ENCODE measurements around the gene CBX5. TPM values are rescaled to one million over a fixed set of nuclear protein-coding genes. Genes with fewer than 3 reads are reported as not detected.

CBX5 gene
- total and polyA plus RNA-seq, 9 of the 15 experiments (the other 6 are each of a cell fraction or from before 2014, with no cell fraction given): 32.6 to 102 (median 59.2) TPM

GRCh38 chr12:54279632-54280467, at the start of gene CBX5 (continued):
- TF ChIP-seq FOXA1 (IDR thresholded peaks at IDR 0.05; ENCODE audit: borderline replicate concordance) (no peak), ZNF589 (CRISPR knock-in tag; IDR thresholded peaks at IDR 0.05; ENCODE audit: low read depth) (no peak), ZNF347 (CRISPR knock-in tag; IDR thresholded peaks at IDR 0.05; ENCODE audit: low read depth) (no peak), PATZ1 (CRISPR knock-in tag; IDR thresholded peaks at IDR 0.05; ENCODE audit: borderline replicate concordance) (no peak), HSF4 (CRISPR knock-in tag; IDR thresholded peaks at IDR 0.05; ENCODE audit: borderline replicate concordance) (no peak), TEAD1 (CRISPR knock-in tag; IDR thresholded peaks at IDR 0.05) (peak; percentile 85 to 98), RHOXF2B (CRISPR knock-in tag; conservative IDR thresholded peaks at IDR 0.05) (no peak), PTTG1 (tag; IDR thresholded peaks at IDR 0.05; ENCODE audit: low read depth) (no peak), CREM (IDR thresholded peaks at IDR 0.05; ENCODE audit: low read depth) (peak; percentile 48), ZNF507 (tag; conservative IDR thresholded peaks at IDR 0.05) (no peak), CHD4 (IDR thresholded peaks at IDR 0.05; ENCODE audit: insufficient read depth, insufficient replicate concordance, low read depth, low read length, poor library complexity, severe bottlenecking) (no peak), ZNF75A (CRISPR knock-in tag; IDR thresholded peaks at IDR 0.05) (no peak), HBP1 (CRISPR knock-in tag; IDR thresholded peaks at IDR 0.05) (peak; percentile 12; the same call in 1 of the 2 replicates), RCOR1 (IDR thresholded peaks at IDR 0.05; ENCODE audit: borderline replicate concordance in 1 of 2, low read depth in 2 of 2, low read length in 2 of 2) (no peak), PHB2 (IDR thresholded peaks at IDR 0.05; ENCODE audit: low read depth) (no peak), STAT5B (CRISPR knock-in tag; IDR thresholded peaks at IDR 0.05) (no peak), ZZZ3 (IDR thresholded peaks at IDR 0.05) (peak; percentile 93), BMI1 (IDR thresholded peaks at IDR 0.05; ENCODE audit: low read length) (no peak), CBX1 (IDR thresholded peaks at IDR 0.05; ENCODE audit: low read depth) (peak; percentile 71; the same call in 1 of the 2 replicates)
- TF ChIP-seq, protein P1, sequence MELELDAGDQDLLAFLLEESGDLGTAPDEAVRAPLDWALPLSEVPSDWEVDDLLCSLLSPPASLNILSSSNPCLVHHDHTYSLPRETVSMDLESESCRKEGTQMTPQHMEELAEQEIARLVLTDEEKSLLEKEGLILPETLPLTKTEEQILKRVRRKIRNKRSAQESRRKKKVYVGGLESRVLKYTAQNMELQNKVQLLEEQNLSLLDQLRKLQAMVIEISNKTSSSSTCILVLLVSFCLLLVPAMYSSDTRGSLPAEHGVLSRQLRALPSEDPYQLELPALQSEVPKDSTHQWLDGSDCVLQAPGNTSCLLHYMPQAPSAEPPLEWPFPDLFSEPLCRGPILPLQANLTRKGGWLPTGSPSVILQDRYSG (tag; conservative IDR thresholded peaks at IDR 0.05; ENCODE audit: low read depth): 0 out of 2 replicates have a peak, but pooled peaks have one; percentile 40
- TF ChIP-seq, protein P2, sequence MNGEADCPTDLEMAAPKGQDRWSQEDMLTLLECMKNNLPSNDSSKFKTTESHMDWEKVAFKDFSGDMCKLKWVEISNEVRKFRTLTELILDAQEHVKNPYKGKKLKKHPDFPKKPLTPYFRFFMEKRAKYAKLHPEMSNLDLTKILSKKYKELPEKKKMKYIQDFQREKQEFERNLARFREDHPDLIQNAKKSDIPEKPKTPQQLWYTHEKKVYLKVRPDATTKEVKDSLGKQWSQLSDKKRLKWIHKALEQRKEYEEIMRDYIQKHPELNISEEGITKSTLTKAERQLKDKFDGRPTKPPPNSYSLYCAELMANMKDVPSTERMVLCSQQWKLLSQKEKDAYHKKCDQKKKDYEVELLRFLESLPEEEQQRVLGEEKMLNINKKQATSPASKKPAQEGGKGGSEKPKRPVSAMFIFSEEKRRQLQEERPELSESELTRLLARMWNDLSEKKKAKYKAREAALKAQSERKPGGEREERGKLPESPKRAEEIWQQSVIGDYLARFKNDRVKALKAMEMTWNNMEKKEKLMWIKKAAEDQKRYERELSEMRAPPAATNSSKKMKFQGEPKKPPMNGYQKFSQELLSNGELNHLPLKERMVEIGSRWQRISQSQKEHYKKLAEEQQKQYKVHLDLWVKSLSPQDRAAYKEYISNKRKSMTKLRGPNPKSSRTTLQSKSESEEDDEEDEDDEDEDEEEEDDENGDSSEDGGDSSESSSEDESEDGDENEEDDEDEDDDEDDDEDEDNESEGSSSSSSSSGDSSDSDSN (IDR thresholded peaks at IDR 0.05; ENCODE audit: borderline replicate concordance in 1 of 2, low read depth in 2 of 2, low read length in 2 of 2): no peak
